HS-5 (cell line): ENCODE results near the gene TRAF2.

ENCODE experiments used
- DNase-seq: peaks from one replicate; pipeline ENCODE4 v3.0.0-alpha.2; 2012; ENCODE audit warnings: low read depth

TRAF2 gene

DNA sequence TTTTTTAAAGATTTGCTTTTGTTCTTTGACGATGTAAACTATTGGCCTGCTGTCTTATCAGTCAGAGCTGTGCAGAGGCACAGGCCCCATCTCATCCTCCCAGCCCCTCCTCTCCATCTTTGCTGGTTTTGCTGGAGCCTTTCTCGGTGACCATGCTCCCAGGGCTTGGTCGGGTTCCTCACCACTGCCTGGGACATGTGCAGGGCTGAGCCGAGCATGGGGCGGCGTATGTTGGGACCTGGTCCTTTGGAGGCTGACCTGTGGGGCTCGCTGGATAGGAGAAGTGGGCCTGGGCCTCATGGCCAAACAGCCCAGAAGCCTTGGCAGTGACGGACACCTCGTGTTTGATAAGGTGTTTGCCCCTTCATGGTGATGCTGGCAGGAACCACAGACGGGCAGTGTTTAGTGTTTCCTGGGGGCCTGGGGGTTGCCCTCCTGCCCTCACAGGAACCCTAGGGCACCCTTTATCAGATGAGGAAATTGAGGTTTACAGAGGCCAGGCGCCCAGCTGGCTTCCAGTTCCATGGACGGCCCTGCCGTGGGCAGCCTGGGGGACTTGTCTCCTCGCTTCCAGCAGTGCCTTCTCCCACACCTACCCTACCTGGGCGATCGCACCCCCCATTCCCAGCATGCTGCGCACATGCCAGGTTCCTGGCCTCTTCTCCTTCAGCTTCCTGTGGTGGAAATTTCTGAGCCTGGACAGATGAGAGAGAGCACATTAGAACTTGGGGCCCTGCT is 27.6 kb downstream of the TRAF2 start:
- no peak for DNase-seq

DNA sequence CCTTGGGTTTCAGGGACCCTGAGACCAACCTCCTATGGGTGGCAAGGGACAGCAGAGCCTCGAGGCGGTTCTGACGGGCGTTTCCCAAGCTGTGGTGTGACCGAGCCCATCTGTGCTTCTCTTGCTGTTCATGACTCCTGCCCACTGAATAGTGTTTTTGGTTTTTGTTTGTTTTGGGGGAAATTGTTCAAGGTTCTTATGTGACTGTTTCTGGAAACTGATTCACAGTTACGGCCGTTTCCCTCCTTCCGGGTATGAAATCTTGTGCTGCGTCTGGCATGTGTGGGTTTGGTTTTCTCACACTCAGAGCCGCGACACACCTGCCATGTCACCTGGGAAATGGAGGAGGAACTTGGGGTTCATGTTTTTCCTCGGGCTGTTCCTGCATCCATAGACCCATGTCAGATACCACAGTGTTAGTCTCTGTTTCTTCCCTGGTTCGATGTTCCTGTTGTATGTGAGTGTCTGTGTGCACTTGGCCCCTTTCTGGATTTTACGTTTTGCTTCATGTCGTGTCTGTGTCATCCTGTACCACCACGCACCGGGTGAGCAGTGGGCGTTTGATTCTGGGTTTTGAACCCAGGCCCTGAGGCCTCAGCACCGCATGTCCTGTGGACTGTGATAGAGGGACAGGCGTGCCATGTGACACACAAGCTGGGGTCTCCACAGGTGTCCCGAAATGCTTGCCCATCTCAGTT is 29.5 kb downstream of the TRAF2 start:
- DNase-seq: no peak

DNA sequence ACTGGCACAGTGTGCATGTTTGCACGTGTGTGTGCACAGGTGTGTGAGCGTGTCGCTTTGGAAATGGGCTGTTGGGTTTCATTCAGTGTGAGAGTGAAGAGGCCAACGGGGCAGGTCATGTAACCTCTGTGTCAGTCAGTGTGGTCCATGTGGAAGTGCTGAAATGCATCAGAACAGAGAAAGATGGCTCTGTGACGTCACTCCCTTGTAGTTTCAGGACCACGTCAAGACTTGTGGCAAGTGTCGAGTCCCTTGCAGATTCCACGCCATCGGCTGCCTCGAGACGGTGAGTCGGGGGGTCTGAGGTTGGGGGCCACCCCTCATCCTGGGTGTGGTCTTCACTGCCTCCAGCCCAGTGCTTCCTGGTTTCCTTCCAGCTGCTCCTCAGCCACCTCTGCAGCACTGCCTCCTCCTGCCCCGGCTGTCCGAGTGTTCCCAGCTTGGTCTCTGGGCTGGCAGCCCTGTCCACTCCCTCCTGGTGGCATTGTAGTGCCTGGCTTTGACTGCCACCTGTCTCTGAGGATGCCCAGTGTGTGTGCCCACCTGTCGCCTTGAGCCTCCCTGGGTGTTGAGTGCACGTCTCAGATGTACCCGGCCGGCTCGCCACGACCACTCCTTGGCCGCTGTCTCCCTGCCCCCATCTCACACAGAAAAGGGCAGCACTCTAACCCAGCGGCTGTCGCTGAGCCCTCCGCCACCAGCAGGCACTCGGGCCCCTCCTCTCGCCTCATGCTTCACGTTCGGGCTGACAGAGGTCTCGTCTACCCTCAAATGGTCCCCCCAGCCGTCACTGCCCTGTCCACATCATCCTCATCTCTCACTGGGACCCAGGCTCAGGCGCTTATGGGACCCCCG is 30.2 kb downstream of the TRAF2 start:
- no peak for DNase-seq

DNA sequence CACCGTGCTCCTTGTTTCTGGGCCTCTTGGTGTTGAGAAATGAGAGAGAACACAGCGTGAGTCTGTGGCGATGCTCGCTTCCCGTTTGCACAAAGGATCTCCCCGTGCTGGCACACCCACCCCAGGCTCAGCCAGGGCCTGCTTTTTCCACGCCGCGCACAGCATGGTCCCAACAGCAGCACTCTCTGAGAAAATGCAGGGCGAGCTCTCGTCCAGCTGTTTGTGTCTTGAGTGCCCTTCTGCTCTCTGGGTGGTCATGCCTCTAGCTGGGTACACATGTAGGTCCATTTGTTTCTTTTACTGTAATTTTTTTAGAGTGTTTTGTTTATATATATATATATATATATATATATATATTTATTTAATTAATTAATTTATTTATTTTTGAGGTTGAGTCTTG is 31.6 kb downstream of the TRAF2 start:
- no peak for DNase-seq

DNA sequence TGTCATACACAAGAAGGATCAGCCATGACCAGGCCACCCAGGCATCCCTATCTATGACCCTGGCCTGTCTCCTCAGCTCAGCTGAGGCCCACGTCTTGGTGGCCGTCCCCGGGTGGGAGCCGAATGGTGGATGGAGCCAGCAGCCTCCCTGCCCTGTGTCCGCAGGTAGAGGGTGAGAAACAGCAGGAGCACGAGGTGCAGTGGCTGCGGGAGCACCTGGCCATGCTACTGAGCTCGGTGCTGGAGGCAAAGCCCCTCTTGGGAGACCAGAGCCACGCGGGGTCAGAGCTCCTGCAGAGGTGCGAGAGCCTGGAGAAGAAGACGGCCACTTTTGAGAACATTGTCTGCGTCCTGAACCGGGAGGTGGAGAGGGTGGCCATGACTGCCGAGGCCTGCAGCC is 33.8 kb downstream of the TRAF2 start:
- no peak for DNase-seq

DNA sequence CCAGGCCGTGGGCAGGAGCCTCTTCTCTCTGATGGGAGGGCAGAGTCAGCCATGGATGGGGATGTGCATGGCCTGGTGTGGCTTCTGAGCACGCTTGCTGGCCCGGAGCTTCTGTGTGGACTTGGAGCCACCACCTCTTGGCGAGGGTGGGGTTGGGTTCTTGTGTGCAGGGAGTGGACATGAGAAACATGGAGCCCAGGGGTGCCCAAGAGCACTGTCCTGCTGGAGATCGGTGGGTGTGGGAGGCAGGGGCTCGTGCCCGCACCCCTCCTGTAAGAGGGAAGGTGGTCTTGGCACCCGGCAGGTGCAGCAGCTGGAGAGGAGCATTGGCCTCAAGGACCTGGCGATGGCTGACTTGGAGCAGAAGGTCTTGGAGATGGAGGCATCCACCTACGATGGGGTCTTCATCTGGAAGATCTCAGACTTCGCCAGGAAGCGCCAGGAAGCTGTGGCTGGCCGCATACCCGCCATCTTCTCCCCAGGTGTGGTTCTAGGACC is 34.5 kb downstream of the TRAF2 start:
- no peak for DNase-seq

DNA sequence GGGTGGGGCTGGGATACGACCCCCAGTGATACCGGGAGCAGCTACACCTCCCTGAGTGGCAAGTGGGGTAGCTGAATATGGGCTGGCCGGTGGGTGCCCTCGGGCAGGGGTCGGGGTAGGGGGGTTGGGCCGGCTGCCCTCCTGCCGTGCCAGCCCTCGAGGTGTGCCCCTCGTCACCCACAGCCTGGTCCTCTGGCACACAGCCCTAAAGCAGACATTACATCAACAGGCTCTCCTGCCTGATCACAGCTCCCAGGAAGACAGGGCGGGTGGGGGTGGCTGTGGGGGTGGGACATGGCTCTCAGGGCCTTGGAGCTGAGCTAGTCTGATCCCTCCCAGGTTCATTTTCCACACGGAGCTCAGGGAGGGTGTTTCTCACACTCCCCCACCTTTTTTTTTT is 35.0 kb downstream of the TRAF2 start:
- DNase-seq: no peak

DNA sequence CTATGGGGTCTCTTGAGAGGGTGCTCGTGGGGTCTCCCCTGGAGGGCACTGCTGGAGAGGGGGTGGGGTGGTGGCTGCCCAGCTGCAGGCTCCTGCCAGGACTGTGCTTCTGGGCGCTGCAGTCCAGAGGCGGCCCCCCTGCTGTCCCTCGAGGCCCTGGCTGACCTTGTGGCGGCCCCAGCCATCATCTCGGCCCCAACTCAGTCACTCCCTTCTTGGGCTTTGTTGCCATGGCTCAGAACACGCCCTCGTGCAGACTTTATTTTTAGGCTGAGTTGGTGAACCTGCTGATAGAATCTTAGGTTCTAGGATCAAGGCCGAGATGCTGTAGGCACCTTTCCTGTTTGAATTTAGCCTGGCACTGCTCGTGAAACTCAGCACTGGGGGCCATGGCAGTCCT is 35.4 kb downstream of the TRAF2 start:
- no peak for DNase-seq

DNA sequence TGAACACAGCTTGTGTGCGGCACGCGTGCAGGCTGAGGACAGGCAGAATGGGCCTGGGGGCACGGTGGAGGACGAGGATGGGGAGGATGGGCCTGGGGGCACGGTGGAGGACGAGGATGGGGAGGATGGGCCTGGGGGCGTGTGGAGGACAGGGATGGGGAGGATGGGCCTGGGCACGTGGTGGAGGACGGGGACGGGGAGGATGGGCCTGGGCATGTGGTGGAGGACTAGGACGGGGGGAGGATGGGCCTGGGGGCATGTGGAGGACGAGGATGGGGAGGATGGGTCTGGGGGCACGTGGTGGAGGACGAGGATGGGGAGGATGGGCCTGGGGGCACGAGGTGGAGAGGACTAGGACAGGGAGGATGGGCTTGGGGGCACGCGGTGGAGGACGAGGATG is 36.2 kb downstream of the TRAF2 start:
- no peak for DNase-seq

DNA sequence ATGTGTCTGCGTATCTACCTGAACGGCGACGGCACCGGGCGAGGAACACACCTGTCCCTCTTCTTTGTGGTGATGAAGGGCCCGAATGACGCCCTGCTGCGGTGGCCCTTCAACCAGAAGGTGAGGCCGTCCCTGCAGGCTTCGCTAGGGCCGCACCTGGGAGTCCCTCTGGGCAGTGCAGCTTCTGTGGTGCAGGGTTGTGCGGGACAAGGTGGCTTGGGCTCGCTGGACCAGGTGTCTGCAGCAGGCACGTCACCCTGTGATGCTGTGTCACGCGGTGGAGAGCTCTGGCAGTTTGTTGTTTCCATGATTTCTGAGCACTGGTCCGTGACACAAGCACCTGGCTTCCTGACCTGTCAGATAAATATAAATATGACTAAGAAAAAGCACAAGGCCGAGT is 37.6 kb downstream of the TRAF2 start:
- no peak for DNase-seq

DNA sequence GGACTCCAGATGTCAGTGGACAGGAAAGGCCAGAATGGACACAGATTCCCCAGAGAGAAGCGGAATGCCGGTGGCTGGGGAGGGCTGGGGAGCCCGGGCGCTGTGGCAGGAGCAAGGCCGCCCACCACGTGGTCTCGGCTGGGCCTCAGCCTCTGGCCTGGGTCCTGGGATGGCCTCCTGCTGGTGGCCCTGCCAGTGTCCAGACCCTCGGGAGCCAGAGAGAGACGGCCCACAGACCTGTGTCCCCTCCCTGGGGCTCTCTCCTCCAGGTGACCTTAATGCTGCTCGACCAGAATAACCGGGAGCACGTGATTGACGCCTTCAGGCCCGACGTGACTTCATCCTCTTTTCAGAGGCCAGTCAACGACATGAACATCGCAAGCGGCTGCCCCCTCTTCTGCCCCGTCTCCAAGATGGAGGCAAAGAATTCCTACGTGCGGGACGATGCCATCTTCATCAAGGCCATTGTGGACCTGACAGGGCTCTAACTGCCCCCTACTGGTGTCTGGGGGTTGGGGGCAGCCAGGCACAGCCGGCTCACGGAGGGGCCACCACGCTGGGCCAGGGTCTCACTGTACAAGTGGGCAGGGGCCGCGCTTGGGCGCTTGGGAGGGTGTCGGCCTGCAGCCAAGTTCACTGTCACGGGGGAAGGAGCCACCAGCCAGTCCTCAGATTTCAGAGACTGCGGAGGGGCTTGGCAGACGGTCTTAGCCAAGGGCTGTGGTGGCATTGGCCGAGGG is 39.3 kb downstream of the TRAF2 start:
- no peak for DNase-seq

DNA sequence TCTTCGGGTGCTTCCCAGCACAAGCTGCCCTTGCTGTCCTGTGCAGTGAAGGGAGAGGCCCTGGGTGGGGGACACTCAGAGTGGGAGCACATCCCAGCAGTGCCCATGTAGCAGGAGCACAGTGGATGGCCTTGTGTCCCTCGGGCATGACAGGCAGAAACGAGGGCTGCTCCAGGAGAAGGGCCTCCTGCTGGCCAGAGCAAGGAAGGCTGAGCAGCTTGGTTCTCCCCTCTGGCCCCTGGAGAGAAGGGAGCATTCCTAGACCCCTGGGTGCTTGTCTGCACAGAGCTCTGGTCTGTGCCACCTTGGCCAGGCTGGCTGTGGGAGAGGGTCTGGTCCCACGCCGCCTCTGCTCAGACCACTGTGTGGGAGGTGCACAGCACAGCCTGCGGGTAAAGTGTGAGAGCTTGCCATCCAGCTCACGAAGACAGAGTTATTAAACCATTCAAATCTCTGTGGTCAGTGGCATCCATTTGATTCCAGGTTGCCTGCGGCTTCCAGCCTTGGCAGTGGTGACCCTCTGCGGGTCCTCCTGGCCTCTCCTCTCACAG is 39.9 kb downstream of the TRAF2 start:
- DNase-seq: no peak

DNA sequence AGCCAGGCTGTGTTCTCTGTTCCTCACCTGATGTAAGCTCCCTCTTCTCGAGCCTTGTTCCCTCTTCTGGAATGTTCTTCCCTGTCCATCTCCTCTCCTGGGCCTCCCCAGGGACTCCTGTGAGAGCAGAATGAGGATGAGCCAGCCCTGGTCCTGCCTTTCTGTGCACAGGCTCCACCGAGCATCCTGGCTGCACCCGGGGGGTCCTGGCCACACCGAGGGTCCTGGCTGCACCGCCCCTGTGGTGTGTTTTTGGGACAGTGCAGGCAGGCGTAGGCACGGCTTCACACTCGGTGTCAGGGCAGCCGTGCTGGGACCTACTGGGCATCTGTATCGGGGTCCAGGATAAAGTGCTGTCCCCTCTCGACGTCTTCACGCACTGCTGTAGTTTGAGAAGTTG is 40.4 kb downstream of the TRAF2 start:
- no peak for DNase-seq

DNA sequence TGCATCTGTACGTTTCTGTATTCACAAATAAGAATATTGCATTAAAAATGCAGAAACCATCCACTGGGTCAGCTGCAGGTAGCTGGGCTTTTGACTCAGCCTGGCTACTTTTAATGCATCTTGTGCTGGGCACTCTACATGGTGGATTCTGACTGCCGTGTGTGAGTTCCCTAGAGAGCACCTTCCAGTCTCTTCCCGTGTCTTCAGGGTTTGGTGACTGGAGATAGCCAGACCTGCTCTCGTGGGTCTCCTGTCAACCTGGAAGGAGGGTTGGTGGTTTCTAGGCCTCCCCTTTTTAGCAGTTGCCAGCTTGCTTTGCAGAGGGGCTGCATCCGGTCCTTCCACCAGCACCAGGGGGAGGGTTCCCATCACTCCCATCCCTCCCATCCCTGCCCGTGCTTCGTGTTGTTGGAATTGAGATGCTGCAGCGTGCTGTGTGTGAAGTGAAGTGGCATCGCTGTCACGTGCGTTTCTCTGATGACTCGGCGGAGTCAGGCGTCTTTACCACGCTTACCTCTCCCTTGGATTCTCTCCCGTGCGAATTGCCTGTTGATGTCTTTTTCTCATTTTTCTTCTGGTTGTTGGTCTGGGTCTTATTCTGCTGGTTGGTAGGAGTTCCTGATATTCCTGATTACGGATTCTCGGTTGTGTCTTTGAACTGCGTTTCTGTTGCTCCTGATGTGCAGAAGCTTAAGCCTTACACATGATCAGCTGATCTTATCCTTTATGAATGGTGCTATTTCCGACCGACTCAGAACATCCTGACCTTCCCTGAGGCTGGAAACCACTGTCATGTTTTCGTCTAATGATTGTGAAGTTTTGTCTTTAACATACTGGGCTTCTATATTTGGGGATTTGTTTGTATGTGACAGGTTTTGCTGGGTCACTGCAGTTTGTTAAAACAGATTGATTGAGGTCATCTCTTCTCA is 41.3 kb downstream of the TRAF2 start:
- no peak for DNase-seq

DNA sequence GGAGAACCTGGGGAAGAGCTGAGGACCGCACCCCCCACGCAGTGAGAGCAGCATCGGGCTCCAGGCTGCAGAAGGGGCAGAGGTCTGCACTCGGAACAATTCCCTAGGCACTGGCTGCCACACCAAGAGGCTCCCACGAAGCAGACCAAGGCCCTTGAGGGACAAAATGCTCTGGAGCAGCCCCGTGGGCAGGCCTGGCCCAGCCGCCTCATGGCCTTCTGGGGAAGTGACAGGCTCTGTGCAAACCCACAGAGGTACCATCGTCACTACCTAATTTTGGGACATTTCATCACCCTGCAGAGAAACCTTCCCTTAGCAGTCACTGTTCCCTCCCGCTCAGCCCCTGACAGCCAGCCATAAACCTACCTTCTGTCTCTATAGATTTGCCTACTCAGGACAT is 42.3 kb downstream of the TRAF2 start:
- DNase-seq: no peak

DNA sequence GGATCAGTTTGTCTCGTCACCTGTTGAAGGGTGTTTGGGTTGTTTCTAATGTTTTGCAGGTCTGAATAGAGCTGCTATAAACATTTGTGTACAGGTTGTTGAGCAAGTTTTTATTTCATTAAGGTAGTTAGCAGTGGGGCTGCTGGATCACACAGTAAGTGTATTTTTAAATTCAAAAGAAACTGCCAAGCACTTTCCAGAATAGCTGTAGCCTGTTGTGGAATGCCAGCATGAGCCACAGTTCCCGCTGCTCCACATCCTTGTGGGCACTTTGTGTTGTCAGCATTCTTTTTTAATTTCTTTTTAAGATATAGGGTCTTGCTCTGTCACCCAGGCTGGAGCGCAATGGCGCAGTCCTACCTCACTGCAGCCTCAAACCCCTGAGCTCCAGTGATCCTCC is 43.7 kb downstream of the TRAF2 start:
- no peak for DNase-seq

DNA sequence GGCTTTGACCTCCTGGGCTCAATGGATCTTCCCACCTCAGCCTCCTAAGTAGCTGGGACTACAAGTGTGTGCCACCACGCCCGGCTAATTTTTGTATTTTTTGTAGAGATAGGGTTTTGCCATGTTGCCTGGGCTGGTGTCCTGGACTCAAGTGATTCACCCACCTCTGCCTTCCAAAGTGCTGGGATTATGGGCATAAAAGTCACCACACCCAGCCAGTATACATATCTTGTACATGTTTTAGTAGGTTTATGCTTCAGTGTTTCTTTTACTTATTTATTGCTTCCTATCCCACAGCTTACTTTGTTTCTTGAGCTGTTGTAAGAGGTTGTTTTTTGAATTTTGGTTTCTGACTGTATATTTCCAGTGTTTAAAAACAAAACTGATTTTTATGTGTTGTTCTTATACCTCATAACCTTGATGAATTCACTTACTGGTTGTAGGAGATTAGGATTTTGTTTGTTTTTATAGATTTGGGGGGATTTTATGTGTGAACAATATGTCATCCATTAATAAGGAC is 45.4 kb downstream of the TRAF2 start:
- DNase-seq: no peak

DNA sequence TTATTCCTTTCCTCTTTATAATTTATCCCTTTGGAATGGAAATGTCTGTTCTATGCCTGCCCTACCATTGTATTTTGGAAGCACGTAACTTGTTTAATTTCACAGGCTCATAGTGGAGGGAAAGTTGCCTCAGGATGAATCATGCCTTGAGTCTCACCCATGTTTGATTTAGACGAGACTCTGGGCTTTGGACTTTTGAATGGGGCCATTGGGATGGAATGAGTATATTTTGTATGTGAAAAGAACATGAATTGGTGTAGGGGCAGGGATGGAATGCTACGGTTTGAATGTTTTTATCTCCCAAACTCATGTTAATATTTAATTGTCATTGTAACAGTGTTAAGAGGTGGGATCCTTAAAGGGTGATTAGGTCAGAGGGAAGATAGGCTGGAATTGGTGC is 48.0 kb downstream of the TRAF2 start:
- no peak for DNase-seq

DNA sequence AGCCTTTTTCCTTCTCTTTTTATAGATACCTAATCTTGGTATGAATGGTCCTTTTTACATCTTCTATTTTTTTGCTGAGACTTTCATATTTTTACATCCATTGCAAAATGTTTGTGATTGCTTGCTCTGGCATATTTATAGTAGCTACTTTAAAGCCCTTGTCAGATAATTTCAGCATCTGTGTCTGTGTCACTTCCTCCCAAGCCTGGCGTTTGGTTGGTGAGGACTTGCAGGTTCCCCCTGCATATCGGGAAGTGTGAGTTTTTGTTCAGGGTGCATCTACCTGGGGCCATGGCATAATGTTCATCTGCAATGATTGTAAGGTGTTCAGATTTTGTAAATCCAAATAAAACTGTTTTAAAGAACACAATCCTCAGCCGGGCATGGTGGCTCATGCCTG is 49.3 kb downstream of the TRAF2 start:
- DNase-seq: no peak

DNA sequence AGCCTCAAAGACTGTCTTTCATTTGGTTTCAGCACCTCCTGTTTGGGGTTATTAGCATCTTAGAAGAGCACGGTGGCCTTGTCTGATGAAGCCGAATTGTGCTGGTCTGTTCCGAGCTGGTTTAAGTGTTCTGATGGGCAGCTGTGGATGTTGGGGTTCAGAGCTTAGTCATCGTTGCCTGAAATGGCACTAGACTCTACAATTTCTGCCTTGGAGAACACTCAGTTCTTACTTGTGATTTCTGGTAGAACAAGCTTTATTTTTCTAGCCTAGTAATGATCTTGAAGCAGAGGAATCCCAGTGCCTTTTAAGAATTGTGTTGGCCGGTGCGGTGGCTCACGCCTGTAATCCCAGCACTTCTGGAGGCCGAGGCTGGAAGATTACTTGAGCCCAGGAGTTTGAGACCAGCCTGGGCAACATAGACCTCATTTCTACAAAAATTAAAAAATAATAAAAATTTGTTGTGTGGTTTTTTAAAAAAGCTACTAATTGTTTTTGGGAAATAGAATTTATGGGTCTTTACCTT is 50.4 kb downstream of the TRAF2 start:
- no peak for DNase-seq
